Common myeloid progenitor, CD34-positive (primary cell): Measurements from ENCODE around the gene SARDH.
A peak's percentile ranks its signal among the peaks of the same experiment; 100 is the strongest.

Experiments
- CTCF ChIA-PET: fragments of 350-600 bp; sonication (Branson Sonifier 250); formaldehyde crosslinking; loops from one replicate; lab custom pipeline; 2021; ENCODE audit warnings: antibody characterized with exemption; lab: Charles Lee
- POLR2A ChIA-PET: fragments of 350-600 bp; sonication (Branson Sonifier 250); formaldehyde crosslinking; loops from one replicate; lab custom pipeline; 2021; ENCODE audit warnings: antibody characterized with exemption; lab: Charles Lee
- DNase-seq, 3 donors: peaks; one replicate each; pipeline versions ENCODE4 v3.0.0 to v3.0.0-alpha.2; 2013
- H3K27ac ChIP-seq, 2 experiments: 1 replicate in 1 of 2; 2 replicates in 1 of 2; pipeline ENCODE4 v1.7.0; 2013; ENCODE audit warnings: inconsistent platforms in 2 of 2, low read length in 2 of 2, mild to moderate bottlenecking in 2 of 2, low read depth in 1 of 2, moderate library complexity in 1 of 2; ENCODE audit not compliant: severe bottlenecking in 2 of 2, insufficient read depth in 1 of 2, poor library complexity in 1 of 2
- H3K27me3 ChIP-seq, 5 experiments: replicated peaks in 2 of 5; 1 replicate in 3 of 5; 2 replicates in 2 of 5; pipeline versions ENCODE4 v1.6.1 to v1.7.0; 2013; ENCODE audit warnings: low read length in 4 of 5, mild to moderate bottlenecking in 2 of 5, moderate library complexity in 2 of 5, inconsistent platforms in 1 of 5; ENCODE audit not compliant: insufficient read depth in 5 of 5, control insufficient read depth in 4 of 5
- H3K36me3 ChIP-seq, 4 experiments: 1 replicate in 2 of 4; 2 replicates in 2 of 4; pipeline versions ENCODE4 v1.6.1 to v1.7.0; 2013; ENCODE audit warnings: low read length in 3 of 4, control low read depth in 1 of 4, mild to moderate bottlenecking in 1 of 4; ENCODE audit not compliant: control insufficient read depth in 4 of 4, insufficient read depth in 4 of 4
- H3K4me1 ChIP-seq, 4 experiments: 1 replicate in 3 of 4; 2 replicates in 1 of 4; pipeline versions ENCODE4 v1.6.1 to v1.7.1; 2013; ENCODE audit warnings: low read length in 3 of 4, mild to moderate bottlenecking in 3 of 4, control low read depth in 1 of 4, inconsistent platforms in 1 of 4, moderate library complexity in 1 of 4; ENCODE audit not compliant: control insufficient read depth in 4 of 4, insufficient read depth in 4 of 4; ENCODE audit errors: control extremely low read depth in 1 of 4
- H3K4me3 ChIP-seq, 7 experiments: 1 replicate in 4 of 7; 2 replicates in 3 of 7; pipeline versions ENCODE4 v1.5.1 to v1.7.0; 2013; ENCODE audit warnings: mild to moderate bottlenecking in 7 of 7, low read length in 6 of 7, moderate library complexity in 6 of 7, inconsistent platforms in 2 of 7, low read depth in 2 of 7, control low read depth in 1 of 7; ENCODE audit not compliant: insufficient read depth in 4 of 7, control insufficient read depth in 1 of 7; ENCODE audit errors: extremely low read depth in 1 of 7
- H3K9me3 ChIP-seq, 5 experiments: 1 replicate in 4 of 5; 2 replicates in 1 of 5; pipeline versions ENCODE4 v1.6.1 to v1.7.1; 2013; ENCODE audit warnings: low read length in 4 of 5, mild to moderate bottlenecking in 2 of 5, inconsistent platforms in 1 of 5, low read depth in 1 of 5, moderate library complexity in 1 of 5; ENCODE audit not compliant: control insufficient read depth in 4 of 5, insufficient read depth in 2 of 5; ENCODE audit errors: control extremely low read depth in 1 of 5
- WGBS: methylation state at CpG from one replicate; pipeline ENCODE4 v1.1.5; 2013; ENCODE audit not compliant: insufficient coverage; 5-methylcytosine and 5-hydroxymethylcytosine counted together

SARDH gene

GRCh38 chr9:133739408-133740280 is 1.5 kb upstream of the SARDH start:
- ChIA-PET POLR2A (no interaction called here), CTCF (interaction anchor here (1.1 to 3.1 kb wide), 4 partner anchors 8 to 42 kb away, joined by 3 to 14 read pairs (median 4); no protein-coding TSS in a partner anchor)

GRCh38 chr9:133738640-133739225 is 581 bp upstream of the SARDH start:
- H3K27ac ChIP-seq: no peak overlapping the region
- peaks cover 0 to 18% (median 13%) of the 10 kb centered on the region in 4 experiments for H3K4me1 ChIP-seq
- no peaks in the 10 kb centered on the region for H3K36me3 ChIP-seq
- H3K27me3 ChIP-seq: no peaks in the 10 kb centered on the region
- CTCF ChIA-PET: interaction anchor here (0.6 to 3.1 kb wide), 4 partner anchors 9 to 50 kb away, joined by 3 to 14 read pairs (median 5); no protein-coding TSS in a partner anchor
- peak overlapping the region in 5 of 7 experiments; percentile 26 to 74 (median 45) for H3K4me3 ChIP-seq
- 90% methylated on average over 8 of the region's 13 CpGs for WGBS
- DNase-seq: no peak
- H3K9me3 ChIP-seq: no peaks in the 10 kb centered on the region
- POLR2A ChIA-PET: interaction anchor here (0.6 kb wide), 1 partner anchor 159 kb away, joined by 3 read pairs; no protein-coding TSS in a partner anchor

More at GRCh38 chr9:133739408-133740280, 1.5 kb upstream of the SARDH start:
- Histone ChIP-seq H3K4me1 (peaks cover 0 to 18% (median 13%) of the 10 kb centered on the region in 4 experiments), H3K4me3 (no peak overlapping the region), H3K9me3 (no peaks in the 10 kb centered on the region), H3K27ac (no peak overlapping the region), H3K36me3 (no peaks in the 10 kb centered on the region), H3K27me3 (no peaks in the 10 kb centered on the region)
- 97% methylated on average over 14 of the region's 17 CpGs for WGBS
- no peak for DNase-seq

- no peaks in the 10 kb centered on the region for H3K36me3 ChIP-seq
- WGBS: 76% methylated on average over 8 of the region's 15 CpGs
- ChIA-PET CTCF (interaction anchor here (0.6 to 3.1 kb wide), 3 partner anchors 11 to 97 kb away, joined by 5 to 14 read pairs (median 6); no protein-coding TSS in a partner anchor), POLR2A (no interaction called here)
- no peak for DNase-seq
- peaks cover 0 to 18% (median 13%) of the 10 kb centered on the region in 4 experiments for H3K4me1 ChIP-seq
- H3K27ac ChIP-seq: no peak overlapping the region
- no peaks in the 10 kb centered on the region for H3K27me3 ChIP-seq
- H3K9me3 ChIP-seq: no peaks in the 10 kb centered on the region
- H3K4me3 ChIP-seq: peak overlapping the region in 2 of 7 experiments; percentile 38 to 74
Measured at GRCh38 chr9:133737071-133737773, 930 bp downstream of the SARDH start.

- Histone ChIP-seq H3K27me3 (no peaks in the 10 kb centered on the region), H3K36me3 (no peaks in the 10 kb centered on the region), H3K27ac (no peak overlapping the region), H3K4me3 (no peak overlapping the region), H3K9me3 (no peaks in the 10 kb centered on the region), H3K4me1 (peaks cover 0 to 18% (median 13%) of the 10 kb centered on the region in 4 experiments)
- ChIA-PET CTCF (interaction anchor here (0.7 kb wide), 1 partner anchor 158 kb away, joined by 3 read pairs; no protein-coding TSS in a partner anchor), POLR2A (no interaction called here)
- WGBS: 100% methylated on average over 4 of the region's 8 CpGs
- DNase-seq: no peak
Measured at GRCh38 chr9:133735931-133736330, 2.2 kb downstream of the SARDH start.

GRCh38 chr9:133735415-133735775 is 2.8 kb downstream of the SARDH start:
- DNase-seq: no peak
- CTCF ChIA-PET: interaction anchor here (0.7 kb wide), 1 partner anchor 157 kb away, joined by 3 read pairs; no protein-coding TSS in a partner anchor
- peaks cover 0 to 18% (median 13%) of the 10 kb centered on the region in 4 experiments for H3K4me1 ChIP-seq
- H3K4me3 ChIP-seq: no peak overlapping the region
- no peaks in the 10 kb centered on the region for H3K27me3 ChIP-seq
- no peaks in the 10 kb centered on the region for H3K9me3 ChIP-seq
- WGBS: 90% methylated on average over 10 of the region's 10 CpGs
- POLR2A ChIA-PET: no interaction called here
- no peak overlapping the region for H3K27ac ChIP-seq
- H3K36me3 ChIP-seq: no peaks in the 10 kb centered on the region

GRCh38 chr9:133734590-133735414 is 3.4 kb downstream of the SARDH start:
- Histone ChIP-seq H3K27me3 (no peaks in the 10 kb centered on the region), H3K9me3 (no peaks in the 10 kb centered on the region), H3K36me3 (no peaks in the 10 kb centered on the region), H3K4me1 (peaks cover 0 to 18% (median 13%) of the 10 kb centered on the region in 4 experiments), H3K27ac (no peak overlapping the region), H3K4me3 (no peak overlapping the region)
- ChIA-PET POLR2A (no interaction called here), CTCF (interaction anchor here (1.8 kb wide), 1 partner anchor 8 kb away, joined by 6 read pairs; no protein-coding TSS in a partner anchor)
- no peak for DNase-seq
- WGBS: 95% methylated on average over 21 of the region's 23 CpGs
